ENCODE results near the gene PLK5.

DNA sequence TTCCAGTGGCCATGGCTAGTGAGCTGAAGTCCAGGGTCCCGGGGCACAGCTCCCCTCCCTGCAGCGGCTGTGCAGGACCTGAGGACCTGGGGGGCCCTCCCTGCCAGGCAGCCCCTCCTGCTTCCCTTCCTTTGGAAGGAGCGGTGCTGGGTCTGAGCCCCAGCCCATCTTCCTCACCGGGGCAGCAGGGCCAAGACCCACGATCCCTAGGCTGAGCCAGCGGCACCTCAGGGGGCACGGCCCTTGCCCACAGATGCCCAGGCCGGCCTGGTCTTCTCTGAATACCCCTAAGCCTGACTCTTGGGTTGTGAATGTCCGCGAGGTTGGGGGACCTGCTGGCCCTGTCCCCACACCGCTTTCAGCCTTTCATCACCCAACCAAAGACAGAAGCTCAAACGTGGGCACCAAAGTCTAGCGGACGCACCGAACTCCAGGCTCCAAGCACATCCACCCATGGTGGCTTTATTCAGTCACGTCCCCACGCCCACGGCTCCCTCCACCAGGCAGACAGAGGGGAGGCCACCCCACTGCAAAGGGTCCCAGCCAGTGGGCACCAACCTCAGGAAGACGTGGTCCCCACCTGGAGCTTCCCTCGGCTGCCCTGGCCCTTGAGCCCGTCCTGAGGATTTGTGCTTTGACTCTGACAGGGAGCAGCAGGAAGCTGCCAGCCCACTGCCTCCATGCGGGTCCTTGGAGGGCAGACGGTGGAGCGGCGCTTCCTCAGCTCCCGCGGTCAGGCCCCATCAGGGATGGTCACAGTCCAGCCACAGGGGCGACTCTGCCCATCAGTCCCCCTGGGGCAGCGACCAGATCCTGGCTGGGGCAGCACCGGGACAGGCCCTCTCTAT, 52.6 kb downstream of the PLK5 start:
- TF ChIP-seq, protein P1, sequence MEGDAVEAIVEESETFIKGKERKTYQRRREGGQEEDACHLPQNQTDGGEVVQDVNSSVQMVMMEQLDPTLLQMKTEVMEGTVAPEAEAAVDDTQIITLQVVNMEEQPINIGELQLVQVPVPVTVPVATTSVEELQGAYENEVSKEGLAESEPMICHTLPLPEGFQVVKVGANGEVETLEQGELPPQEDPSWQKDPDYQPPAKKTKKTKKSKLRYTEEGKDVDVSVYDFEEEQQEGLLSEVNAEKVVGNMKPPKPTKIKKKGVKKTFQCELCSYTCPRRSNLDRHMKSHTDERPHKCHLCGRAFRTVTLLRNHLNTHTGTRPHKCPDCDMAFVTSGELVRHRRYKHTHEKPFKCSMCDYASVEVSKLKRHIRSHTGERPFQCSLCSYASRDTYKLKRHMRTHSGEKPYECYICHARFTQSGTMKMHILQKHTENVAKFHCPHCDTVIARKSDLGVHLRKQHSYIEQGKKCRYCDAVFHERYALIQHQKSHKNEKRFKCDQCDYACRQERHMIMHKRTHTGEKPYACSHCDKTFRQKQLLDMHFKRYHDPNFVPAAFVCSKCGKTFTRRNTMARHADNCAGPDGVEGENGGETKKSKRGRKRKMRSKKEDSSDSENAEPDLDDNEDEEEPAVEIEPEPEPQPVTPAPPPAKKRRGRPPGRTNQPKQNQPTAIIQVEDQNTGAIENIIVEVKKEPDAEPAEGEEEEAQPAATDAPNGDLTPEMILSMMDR (IDR thresholded peaks at IDR 0.05; ENCODE audit: low read length), result no peak
- TF ChIP-seq EZH2 (IDR thresholded peaks at IDR 0.05; ENCODE audit: borderline replicate concordance, low read length), result no peak

All from OCI-LY1 (cell line).